Islet of Langerhans (tissue), 1 donor: Measurements from ENCODE around the gene TTLL7.

Source experiments
- FAIRE-seq: peaks from one replicate; lab custom pipeline; 2011; peaks lifted over from hg19 to GRCh38; lab: Jason Lieb, UNC

TTLL7 gene, protein sequence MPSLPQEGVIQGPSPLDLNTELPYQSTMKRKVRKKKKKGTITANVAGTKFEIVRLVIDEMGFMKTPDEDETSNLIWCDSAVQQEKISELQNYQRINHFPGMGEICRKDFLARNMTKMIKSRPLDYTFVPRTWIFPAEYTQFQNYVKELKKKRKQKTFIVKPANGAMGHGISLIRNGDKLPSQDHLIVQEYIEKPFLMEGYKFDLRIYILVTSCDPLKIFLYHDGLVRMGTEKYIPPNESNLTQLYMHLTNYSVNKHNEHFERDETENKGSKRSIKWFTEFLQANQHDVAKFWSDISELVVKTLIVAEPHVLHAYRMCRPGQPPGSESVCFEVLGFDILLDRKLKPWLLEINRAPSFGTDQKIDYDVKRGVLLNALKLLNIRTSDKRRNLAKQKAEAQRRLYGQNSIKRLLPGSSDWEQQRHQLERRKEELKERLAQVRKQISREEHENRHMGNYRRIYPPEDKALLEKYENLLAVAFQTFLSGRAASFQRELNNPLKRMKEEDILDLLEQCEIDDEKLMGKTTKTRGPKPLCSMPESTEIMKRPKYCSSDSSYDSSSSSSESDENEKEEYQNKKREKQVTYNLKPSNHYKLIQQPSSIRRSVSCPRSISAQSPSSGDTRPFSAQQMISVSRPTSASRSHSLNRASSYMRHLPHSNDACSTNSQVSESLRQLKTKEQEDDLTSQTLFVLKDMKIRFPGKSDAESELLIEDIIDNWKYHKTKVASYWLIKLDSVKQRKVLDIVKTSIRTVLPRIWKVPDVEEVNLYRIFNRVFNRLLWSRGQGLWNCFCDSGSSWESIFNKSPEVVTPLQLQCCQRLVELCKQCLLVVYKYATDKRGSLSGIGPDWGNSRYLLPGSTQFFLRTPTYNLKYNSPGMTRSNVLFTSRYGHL

GRCh38 chr1:83998498-83999315, at the start of gene TTLL7:
Gene TTLL7, minus strand, starts transcription at chr1:83999132. Its CDS starts 46,921 bp downstream, at chr1:83952211.
- no peak for FAIRE-seq

- FAIRE-seq: no peak
Measured at GRCh38 chr1:84042461-84042860, 43.5 kb upstream of the TTLL7 start.

- FAIRE-seq: no peak
Measured at GRCh38 chr1:84037758-84038611, 39.1 kb upstream of the TTLL7 start.

DNA sequence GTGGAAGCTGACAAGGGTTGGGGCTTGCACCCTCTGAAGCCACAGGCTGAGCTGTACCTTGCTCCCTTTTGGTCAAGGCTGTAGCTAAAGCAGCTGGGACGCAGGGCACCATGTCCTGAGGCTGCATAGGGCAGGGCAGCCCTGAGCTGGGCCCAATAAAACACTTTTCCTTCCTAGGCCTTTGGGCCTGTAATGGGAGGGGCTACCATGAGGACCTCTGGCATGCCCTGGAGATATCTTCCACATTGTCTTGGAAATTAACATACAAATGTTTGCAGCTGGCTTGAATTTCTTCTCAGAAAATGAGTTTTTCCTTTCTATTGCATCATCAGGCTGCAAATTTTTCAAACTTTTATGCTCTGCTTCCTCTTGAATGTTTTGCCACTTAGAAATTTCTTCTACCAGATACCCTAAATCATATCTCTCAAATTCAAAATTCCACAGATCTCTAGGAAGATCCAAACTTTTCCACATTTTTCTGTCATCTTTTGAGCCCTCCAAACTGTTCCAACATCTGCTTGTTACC, 32.9 kb upstream of the TTLL7 start:
- FAIRE-seq: no peak

DNA sequence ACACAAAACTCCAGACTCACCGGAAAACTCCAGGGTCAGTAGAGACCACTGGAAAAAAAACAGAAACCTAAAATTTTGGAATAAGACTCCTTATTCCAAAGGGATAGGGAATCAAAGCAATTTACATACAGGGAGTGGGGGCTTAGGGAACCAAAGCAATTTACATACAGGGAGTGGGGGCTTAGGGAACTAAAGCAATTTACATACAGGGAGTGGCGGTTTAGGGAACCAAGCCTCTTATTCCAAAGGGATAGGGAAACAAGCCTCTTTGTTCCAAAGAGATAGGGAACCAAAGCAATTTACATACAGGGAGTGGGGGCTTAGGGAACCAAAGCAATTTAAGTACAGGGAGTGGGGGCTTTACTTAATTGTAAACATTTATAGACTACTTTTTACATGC, 28.4 kb upstream of the TTLL7 start:
- no peak for FAIRE-seq

GRCh38 chr1:84025966-84026365, 27.0 kb upstream of the TTLL7 start:
- FAIRE-seq: no peak

- FAIRE-seq: no peak
Measured at GRCh38 chr1:84021822-84022221, 22.9 kb upstream of the TTLL7 start.

DNA sequence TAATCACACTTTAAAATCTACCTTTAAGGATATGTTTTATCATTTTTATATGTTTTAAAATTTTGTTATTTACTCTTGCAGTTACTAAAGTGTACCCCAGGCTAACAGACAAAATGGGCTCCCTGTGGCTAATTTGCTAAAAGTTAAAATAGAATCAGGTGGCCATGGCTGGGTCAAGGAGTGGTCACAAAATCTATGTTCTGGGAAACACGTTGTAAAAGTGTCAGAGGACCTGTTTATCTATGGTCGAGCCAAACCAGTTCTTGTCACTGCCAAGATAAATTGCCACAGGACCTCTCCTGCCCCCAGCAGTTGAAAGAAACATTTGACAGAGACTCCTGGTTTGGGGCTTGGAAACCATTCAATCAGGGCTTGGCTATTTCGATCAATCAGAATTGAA, 21.2 kb upstream of the TTLL7 start:
- no peak for FAIRE-seq

- FAIRE-seq: no peak
Measured at GRCh38 chr1:84019217-84019616, 20.3 kb upstream of the TTLL7 start.

GRCh38 chr1:84013708-84014107, 14.8 kb upstream of the TTLL7 start:
- FAIRE-seq: no peak

- FAIRE-seq: no peak
Measured at GRCh38 chr1:84012018-84012417, 13.1 kb upstream of the TTLL7 start.

DNA sequence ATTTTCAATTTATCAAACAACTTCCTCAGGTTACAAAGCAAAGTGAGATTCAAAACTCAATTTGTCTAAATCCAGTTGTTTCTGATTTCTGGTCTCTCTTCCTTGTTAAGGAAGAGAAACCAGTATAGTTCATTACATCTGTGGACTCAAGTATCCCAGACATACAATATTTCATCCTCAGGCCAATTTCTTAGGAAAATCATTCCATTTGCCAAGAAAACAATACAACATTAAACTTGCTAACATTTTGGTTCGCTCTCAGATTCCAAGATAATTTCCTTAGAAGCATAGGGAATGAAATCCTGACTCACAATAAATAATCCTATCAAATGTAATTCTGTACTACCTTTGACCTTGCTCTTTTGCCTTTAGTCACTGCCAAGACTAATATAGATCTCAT, 11.2 kb upstream of the TTLL7 start:
- FAIRE-seq: peak; percentile 5

GRCh38 chr1:84008631-84009030, 9.7 kb upstream of the TTLL7 start:
- FAIRE-seq: no peak

DNA sequence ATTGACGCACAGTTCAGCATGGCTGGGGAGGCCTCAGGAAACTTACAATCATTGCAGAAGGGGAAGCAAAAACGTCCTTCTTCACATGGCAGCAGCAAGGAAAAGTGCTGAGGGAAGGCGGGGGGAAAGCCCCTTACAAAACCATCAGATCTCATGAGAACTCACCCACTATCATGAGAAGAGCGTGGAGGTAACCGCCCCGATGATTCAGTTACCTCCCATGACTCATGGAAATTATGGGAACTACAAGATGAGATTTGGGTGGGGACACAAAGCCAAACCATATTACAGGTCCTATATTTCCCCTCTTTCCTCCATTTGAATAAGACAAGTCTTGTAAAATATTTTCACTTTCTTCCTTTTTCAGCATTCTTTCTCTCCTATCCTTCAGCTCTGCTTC, 7.7 kb upstream of the TTLL7 start:
- FAIRE-seq: no peak

DNA sequence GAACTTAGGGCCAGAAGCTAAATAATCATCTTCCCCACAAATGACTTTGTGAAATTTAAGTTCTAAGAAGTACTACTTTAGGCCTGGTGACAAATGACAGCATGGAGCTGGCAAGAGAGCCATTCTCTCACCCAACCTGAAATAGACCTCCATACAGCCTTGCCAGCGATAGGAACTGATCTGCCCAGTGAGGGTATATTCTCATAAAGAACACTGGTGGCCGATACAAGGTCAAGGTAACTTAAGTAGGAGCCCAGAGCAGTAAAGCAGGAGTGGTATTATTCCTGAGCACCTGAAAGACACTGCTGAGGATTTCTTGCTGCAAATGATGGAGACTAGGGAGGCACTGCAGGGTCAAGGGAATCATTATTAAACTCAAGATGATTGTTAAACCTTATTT, 2.6 kb upstream of the TTLL7 start:
- no peak for FAIRE-seq

- no peak for FAIRE-seq
Measured at GRCh38 chr1:84000954-84001495, 2.1 kb upstream of the TTLL7 start.

GRCh38 chr1:84000196-84000885, 1.4 kb upstream of the TTLL7 start:
- no peak for FAIRE-seq

- FAIRE-seq: no peak
Measured at GRCh38 chr1:83999316-83999819, 436 bp upstream of the TTLL7 start.

DNA sequence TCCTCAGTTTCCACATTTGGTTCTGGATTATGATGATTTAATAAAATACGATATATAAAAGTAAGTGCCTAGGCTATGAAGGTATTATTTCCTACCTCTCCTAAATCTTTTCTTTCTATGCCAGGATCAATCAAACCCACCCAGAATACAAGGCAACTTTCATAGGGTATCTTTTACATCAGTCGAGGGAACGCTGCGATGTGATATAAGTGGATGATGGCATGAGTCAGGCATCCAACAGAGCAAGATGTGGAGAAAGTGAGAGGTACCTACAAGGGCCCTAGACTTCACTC, 781 bp downstream of the TTLL7 start:
- FAIRE-seq: no peak

DNA sequence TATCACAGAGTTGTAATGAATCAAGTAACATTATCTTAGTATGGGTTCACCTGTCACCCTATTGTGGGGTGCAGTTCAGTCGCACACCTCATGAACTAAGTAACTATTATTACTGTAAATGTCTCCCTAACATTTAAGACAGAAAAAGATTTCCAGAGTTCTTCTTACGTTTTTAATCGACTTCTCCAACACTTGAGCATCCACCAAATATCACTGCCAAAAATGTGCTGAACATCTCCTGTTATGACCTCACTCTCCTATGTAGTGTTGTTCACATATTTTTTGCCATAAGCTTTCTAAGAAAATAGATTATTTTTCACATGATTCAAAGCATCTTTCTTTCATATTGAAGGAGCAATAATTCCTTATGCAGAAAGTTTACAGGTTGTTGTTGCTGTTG, 1.3 kb downstream of the TTLL7 start:
- no peak for FAIRE-seq
